ENCODE results near the gene RASD1. TPM values are rescaled to one million over a fixed set of nuclear protein-coding genes. Genes with fewer than 3 reads are reported as not detected.

RASD1 gene
- total RNA-seq, 1 experiment from 2014 or later: 0.30 TPM

- TF ChIP-seq RAD21 (IDR thresholded peaks at IDR 0.05; ENCODE audit: low read depth) (no peak), ZBTB33 (IDR thresholded peaks at IDR 0.05; ENCODE audit: extremely low read depth, insufficient replicate concordance, low read length) (no peak), JUND (IDR thresholded peaks at IDR 0.05) (no peak), YY1 (IDR thresholded peaks at IDR 0.05; ENCODE audit: extremely low read depth, insufficient replicate concordance, low read depth, low read length) (no peak), SRF (IDR thresholded peaks at IDR 0.05; ENCODE audit: low read depth) (no peak), ZNF274 (IDR thresholded peaks at IDR 0.05; ENCODE audit: low read depth, low read length) (no peak), ELF1 (IDR thresholded peaks at IDR 0.05; ENCODE audit: borderline replicate concordance, low read depth) (no peak)
Observed at GRCh38 chr17:17467720-17468119, 28.5 kb downstream of the RASD1 start (continued).

GRCh38 chr17:17467016-17467415 is 29.2 kb downstream of the RASD1 start:
- H2AFZ ChIP-seq (ENCODE audit: low read depth, low read length, poor library complexity, severe bottlenecking): no peak overlapping the region
- H3K9me2 ChIP-seq (ENCODE audit: insufficient read depth): no peaks in the 10 kb centered on the region
- no peaks in the 10 kb centered on the region for H3K79me2 ChIP-seq (ENCODE audit: insufficient read depth, low read length)
- no peak for ATAC-seq
- BruUV-seq (replicated peaks): no TSS peak
- H3K4me3 ChIP-seq (replicated peaks in 1 of 2; ENCODE audit: low read depth in 1 of 2, low read length in 2 of 2): no peak overlapping the region
- intact Hi-C loops (cut with micrococcal nuclease): no loop called here
- no peak overlapping the region for H3K27ac ChIP-seq (ENCODE audit: low read depth, low read length)
- DNase-seq (ENCODE audit: low read depth, low spot score): no peak
- no peaks in the 10 kb centered on the region for H4K20me1 ChIP-seq (ENCODE audit: insufficient read depth)
- no peaks in the 10 kb centered on the region for H3K36me3 ChIP-seq (ENCODE audit: control insufficient read depth in 1 of 2, insufficient read depth in 2 of 2, low read length in 2 of 2)
- ChIA-PET POLR2A (no interaction called here), CTCF (no interaction called here), RAD21 (ENCODE audit: low non-redundant PET in 1 of 2, low total read pairs in 2 of 2, uncharacterized antibody in 2 of 2, unreplicated experiment in 2 of 2) (no interaction called here)
- no peaks in the 10 kb centered on the region for H3K9me3 ChIP-seq (ENCODE audit: control insufficient read depth in 1 of 2, insufficient read depth in 1 of 2, low read depth in 1 of 2, low read length in 2 of 2)
- H3K27me3 ChIP-seq (ENCODE audit: insufficient read depth, low read length): peaks cover 24% of the 10 kb centered on the region
- no peak overlapping the region for H3K9ac ChIP-seq (ENCODE audit: low read length)
- TF ChIP-seq CTCF (IDR thresholded peaks at IDR 0.05 in 2 of 3, conservative IDR thresholded peaks at IDR 0.05 in 1 of 3; ENCODE audit: borderline replicate concordance in 1 of 3, insufficient read depth in 1 of 3, low read depth in 2 of 3, low read length in 2 of 3) (no peak), TCF7L2 (IDR thresholded peaks at IDR 0.05; ENCODE audit: borderline replicate concordance, extremely low read depth, insufficient read depth, insufficient read length) (no peak), POLR2AphosphoS5 (IDR thresholded peaks at IDR 0.05; ENCODE audit: low read depth, low read length) (no peak), FOSL1 (IDR thresholded peaks at IDR 0.05; ENCODE audit: low read depth) (no peak)
- peaks cover 3 to 6% of the 10 kb centered on the region in 2 experiments; a peak in 3 of 4 replicates for H3K4me1 ChIP-seq (ENCODE audit: control insufficient read depth in 1 of 2, insufficient read depth in 2 of 2, low read length in 2 of 2)
- no peak overlapping the region for H3K4me2 ChIP-seq (ENCODE audit: low read length)

Measured in HCT116 (cell line).